ENCODE measurements around the gene CUX1. TPM values are rescaled to one million over a fixed set of nuclear protein-coding genes. Genes with fewer than 3 reads are reported as not detected.

Gene CUX1
- total RNA-seq, 2 experiments from 2014 or later = 20.2 to 20.4 TPM

DNA sequence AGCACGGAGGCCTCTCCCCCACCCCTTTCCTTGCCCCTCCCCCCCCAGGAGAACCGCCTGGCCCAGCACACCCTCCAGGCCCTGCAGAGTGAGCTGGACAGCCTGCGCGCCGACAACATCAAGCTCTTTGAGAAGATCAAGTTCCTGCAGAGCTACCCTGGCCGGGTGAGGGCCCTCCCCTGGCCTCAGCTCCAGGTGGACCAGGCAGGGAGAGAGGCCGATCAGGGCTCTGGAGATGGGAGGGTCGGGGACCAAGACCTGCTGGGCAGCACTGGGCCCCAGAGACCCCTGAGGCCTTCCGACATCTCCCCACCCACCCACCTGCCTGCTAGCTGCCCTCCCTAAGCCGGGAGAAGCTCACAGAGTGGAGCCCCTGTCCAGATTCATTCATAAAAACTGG, 460.5 kb downstream of the CUX1 start:
- CTCF ChIA-PET = interaction anchor here (4.3 kb wide), 1 partner anchor 115 kb away, joined by 30 read pairs; no protein-coding TSS in a partner anchor
- H3K36me3 Mint-ChIP-seq (ENCODE audit: low read depth) = no peaks in the 10 kb centered on the region
- ATAC-seq (no peak), DNase-seq (no peak)
- no peak overlapping the region for H3K4me3 Mint-ChIP-seq
- H3K4me1 Mint-ChIP-seq (ENCODE audit: low read depth) = no peaks in the 10 kb centered on the region
- POLR2A ChIA-PET = no interaction called here
- no peak overlapping the region for H3K27ac Mint-ChIP-seq
- TF ChIP-seq, protein P1, sequence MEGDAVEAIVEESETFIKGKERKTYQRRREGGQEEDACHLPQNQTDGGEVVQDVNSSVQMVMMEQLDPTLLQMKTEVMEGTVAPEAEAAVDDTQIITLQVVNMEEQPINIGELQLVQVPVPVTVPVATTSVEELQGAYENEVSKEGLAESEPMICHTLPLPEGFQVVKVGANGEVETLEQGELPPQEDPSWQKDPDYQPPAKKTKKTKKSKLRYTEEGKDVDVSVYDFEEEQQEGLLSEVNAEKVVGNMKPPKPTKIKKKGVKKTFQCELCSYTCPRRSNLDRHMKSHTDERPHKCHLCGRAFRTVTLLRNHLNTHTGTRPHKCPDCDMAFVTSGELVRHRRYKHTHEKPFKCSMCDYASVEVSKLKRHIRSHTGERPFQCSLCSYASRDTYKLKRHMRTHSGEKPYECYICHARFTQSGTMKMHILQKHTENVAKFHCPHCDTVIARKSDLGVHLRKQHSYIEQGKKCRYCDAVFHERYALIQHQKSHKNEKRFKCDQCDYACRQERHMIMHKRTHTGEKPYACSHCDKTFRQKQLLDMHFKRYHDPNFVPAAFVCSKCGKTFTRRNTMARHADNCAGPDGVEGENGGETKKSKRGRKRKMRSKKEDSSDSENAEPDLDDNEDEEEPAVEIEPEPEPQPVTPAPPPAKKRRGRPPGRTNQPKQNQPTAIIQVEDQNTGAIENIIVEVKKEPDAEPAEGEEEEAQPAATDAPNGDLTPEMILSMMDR (IDR thresholded peaks at IDR 0.05) = no peak
- H3K27me3 Mint-ChIP-seq = no peaks in the 10 kb centered on the region
- intact Hi-C loops (cut with micrococcal nuclease) = no loop called here
- no peaks in the 10 kb centered on the region for H3K9me3 Mint-ChIP-seq

DNA sequence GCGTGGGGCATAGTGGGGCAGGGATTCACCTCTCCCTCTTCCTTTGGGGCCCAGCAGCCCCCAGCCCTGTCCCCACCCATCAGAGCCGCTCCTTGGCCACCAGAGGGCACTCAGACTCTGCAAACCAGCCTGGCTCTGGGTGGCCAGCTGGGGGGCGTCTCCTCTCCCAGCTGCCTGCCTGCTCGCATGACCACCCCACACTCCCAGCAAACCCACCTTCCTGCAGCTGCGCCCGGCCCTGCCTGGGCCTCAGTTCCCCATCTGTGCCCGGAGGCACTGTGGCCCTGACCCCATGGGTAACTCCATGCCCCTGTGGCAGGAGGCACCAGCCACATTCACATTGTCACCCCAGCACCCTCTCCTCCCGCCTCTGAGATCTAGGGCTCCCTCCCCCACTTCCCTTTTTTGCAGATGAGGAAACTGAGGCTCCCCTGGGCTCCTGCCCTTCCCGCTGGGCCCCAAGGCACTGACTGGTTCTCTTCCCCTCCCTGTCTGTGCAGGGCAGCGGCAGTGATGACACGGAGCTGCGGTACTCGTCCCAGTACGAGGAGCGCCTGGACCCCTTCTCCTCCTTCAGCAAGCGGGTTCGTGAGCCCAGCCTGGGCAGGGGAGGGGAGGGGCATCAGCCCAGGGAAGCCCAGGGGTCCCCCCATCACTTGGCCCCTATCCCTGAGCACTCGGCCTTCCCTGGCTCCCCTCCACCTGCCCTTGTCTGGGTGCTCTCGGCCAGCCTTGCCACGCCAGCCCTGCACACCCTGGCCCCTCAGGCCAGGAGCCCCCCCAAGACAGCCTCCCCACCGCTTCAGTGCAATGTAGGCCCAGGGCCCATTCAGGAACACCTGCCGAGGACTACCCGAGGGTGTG, 462.3 kb downstream of the CUX1 start:
- ChIA-PET CTCF (interaction anchor here (0.6 to 4.3 kb wide), 9 partner anchors 9 to 737 kb away, joined by 3 to 30 read pairs (median 3); partner anchors contain the start of gene PRKRIP1), POLR2A (no interaction called here)
- H3K27ac Mint-ChIP-seq = no peak overlapping the region
- H3K36me3 Mint-ChIP-seq (ENCODE audit: low read depth) = no peaks in the 10 kb centered on the region
- TF ChIP-seq, protein P1 (IDR thresholded peaks at IDR 0.05) = peak; percentile 76
- H3K27me3 Mint-ChIP-seq = peaks cover 2% of the 10 kb centered on the region
- intact Hi-C loops (cut with micrococcal nuclease) = loop anchor here (5.0 to 10.0 kb wide), 2 partner anchors 108 to 175 kb away; no protein-coding TSS in a partner anchor
- H3K4me3 Mint-ChIP-seq = no peak overlapping the region
- no peaks in the 10 kb centered on the region for H3K9me3 Mint-ChIP-seq
- peaks cover 4% of the 10 kb centered on the region for H3K4me1 Mint-ChIP-seq (ENCODE audit: low read depth)
- ATAC-seq = peak; percentile 91
- DNase-seq = peak; percentile 74

DNA sequence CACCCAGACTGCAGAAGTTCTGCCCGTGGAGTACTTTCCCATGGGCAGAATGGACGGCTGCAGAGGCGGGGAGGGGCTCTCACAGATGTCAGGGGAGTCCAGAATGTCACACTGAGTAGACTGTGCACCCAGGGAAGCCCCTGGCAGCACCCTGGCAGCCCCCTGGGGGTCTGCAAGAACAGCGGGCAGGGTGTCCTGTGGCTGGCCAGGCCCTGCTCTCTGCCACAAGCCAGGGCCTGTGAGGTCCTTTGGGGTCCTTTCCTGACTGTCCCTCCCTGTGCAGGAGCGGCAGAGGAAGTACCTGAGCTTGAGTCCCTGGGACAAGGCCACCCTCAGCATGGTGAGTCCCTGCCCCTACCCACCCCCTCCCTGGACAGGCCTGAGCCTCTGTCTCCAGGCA, 463.1 kb downstream of the CUX1 start:
- POLR2A ChIA-PET = no interaction called here
- H3K4me1 Mint-ChIP-seq (ENCODE audit: low read depth) = peaks cover 12% of the 10 kb centered on the region
- no peak for ATAC-seq
- no peak for DNase-seq
- no peak overlapping the region for H3K4me3 Mint-ChIP-seq
- TF ChIP-seq, protein P1 (IDR thresholded peaks at IDR 0.05) = no peak
- intact Hi-C loops (cut with micrococcal nuclease) = loop anchor here (5.0 to 10.0 kb wide), 2 partner anchors 107 to 174 kb away; no protein-coding TSS in a partner anchor
- H3K9me3 Mint-ChIP-seq = no peaks in the 10 kb centered on the region
- no peaks in the 10 kb centered on the region for H3K36me3 Mint-ChIP-seq (ENCODE audit: low read depth)
- peaks cover 9% of the 10 kb centered on the region for H3K27me3 Mint-ChIP-seq
- H3K27ac Mint-ChIP-seq = no peak overlapping the region
- CTCF ChIA-PET = interaction anchor here (1.0 to 4.3 kb wide), 3 partner anchors 9 to 738 kb away, joined by 3 to 30 read pairs (median 4); no protein-coding TSS in a partner anchor

DNA sequence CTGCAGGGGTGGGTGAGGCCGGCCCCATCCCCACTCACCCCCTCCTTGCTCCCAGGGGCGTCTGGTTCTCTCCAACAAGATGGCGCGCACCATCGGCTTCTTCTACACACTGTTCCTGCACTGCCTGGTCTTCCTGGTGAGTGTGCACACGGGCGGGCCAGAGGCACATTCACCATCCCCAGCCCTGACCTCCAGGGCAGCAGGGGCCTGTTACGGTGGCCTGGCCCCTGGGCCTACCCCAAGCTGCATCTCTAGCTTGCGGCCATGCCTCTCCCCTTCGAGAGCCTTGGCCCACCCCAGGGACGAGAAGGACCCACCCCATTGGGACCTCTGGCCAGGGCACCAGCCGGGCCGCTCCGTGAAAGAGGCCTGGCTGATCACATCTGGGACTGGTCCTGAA, 464.4 kb downstream of the CUX1 start:
- Mint-ChIP-seq H3K4me1 (ENCODE audit: low read depth) (peaks cover 13% of the 10 kb centered on the region), H3K9me3 (no peaks in the 10 kb centered on the region), H3K4me3 (no peak overlapping the region), H3K27me3 (peaks cover 9% of the 10 kb centered on the region), H3K36me3 (ENCODE audit: low read depth) (no peaks in the 10 kb centered on the region), H3K27ac (no peak overlapping the region)
- ChIA-PET CTCF (interaction anchor here (0.7 to 1.4 kb wide), 2 partner anchors 14 to 739 kb away, joined by 3 to 4 read pairs; no protein-coding TSS in a partner anchor), POLR2A (no interaction called here)
- intact Hi-C loops (cut with micrococcal nuclease) = loop anchor here (5.0 to 10.0 kb wide), 2 partner anchors 106 to 173 kb away; no protein-coding TSS in a partner anchor
- no peak for DNase-seq
- no peak for ATAC-seq
- TF ChIP-seq, protein P1 (IDR thresholded peaks at IDR 0.05) = no peak

All from activated CD8-positive, alpha-beta T cell treated with anti-CD3 and anti-CD28 coated beads for 36 hours (primary cell).